ENCODE measurements around the gene RBM12. TPM values are rescaled to one million over a fixed set of nuclear protein-coding genes. Genes with fewer than 3 reads are reported as not detected.

Gene RBM12
- total RNA-seq, 1 experiment from 2014 or later, result 100 TPM

- Histone ChIP-seq H3K4me1 (ENCODE audit: control insufficient read depth, insufficient read depth, low read length) (no peaks in the 10 kb centered on the region), H3K4me3 (ENCODE audit: low read depth in 2 of 2, low read length in 2 of 2) (no peak overlapping the region), H3K27me3 (ENCODE audit: control insufficient read depth, insufficient read depth, low read length) (no peaks in the 10 kb centered on the region), H3K36me3 (ENCODE audit: control insufficient read depth, insufficient read depth, low read length) (no peaks in the 10 kb centered on the region), H3K27ac (ENCODE audit: low read length) (no peak overlapping the region), H3K9me3 (ENCODE audit: control insufficient read depth, insufficient read depth, low read depth, low read length) (no peaks in the 10 kb centered on the region)
- ChIA-PET CTCF (no interaction called here), POLR2A (no interaction called here)
- in situ Hi-C loops (cut with HindIII; ENCODE audit: low pct_unique_long_range_greater_than_20kb, low sequenced_read_pairs) (no loop called here), intact Hi-C loops (cut with micrococcal nuclease; ENCODE audit: unreplicated experiment) (no loop called here)
- ATAC-seq (no peak), DNase-seq (ENCODE audit: low read depth, low spot score) (no peak)
- TF ChIP-seq TCF7L2 (IDR thresholded peaks at IDR 0.05; ENCODE audit: low read depth, low read length) (no peak), REST (IDR thresholded peaks at IDR 0.05; ENCODE audit: insufficient read depth in 1 of 2, low read depth in 2 of 2, low read length in 1 of 2) (no peak), SIN3A (IDR thresholded peaks at IDR 0.05; ENCODE audit: borderline replicate concordance, insufficient read depth, low read depth, low read length) (no peak), CTCF (IDR thresholded peaks at IDR 0.05) (no peak), POLR2AphosphoS5 (IDR thresholded peaks at IDR 0.05; ENCODE audit: low read depth, low read length) (no peak)
- no TSS peak for BruUV-seq (replicated peaks)
Measured at GRCh38 chr20:35601990-35602389, 62.7 kb downstream of the RBM12 start.

- H3K9me3 ChIP-seq (ENCODE audit: control insufficient read depth, insufficient read depth, low read depth, low read length), result no peaks in the 10 kb centered on the region
- H3K4me3 ChIP-seq (ENCODE audit: low read depth in 2 of 2, low read length in 2 of 2), result no peak overlapping the region
- ChIA-PET POLR2A (no interaction called here), CTCF (no interaction called here)
- DNase-seq (ENCODE audit: low read depth, low spot score), result no peak
- intact Hi-C loops (cut with micrococcal nuclease; ENCODE audit: unreplicated experiment) (no loop called here), in situ Hi-C loops (cut with HindIII; ENCODE audit: low pct_unique_long_range_greater_than_20kb, low sequenced_read_pairs) (no loop called here)
- no peak for TF ChIP-seq CTCF (IDR thresholded peaks at IDR 0.05)
- no peak for TF ChIP-seq TCF7L2 (IDR thresholded peaks at IDR 0.05; ENCODE audit: low read depth, low read length)
- TF ChIP-seq REST (IDR thresholded peaks at IDR 0.05; ENCODE audit: insufficient read depth in 1 of 2, low read depth in 2 of 2, low read length in 1 of 2), result no peak
- no peak for TF ChIP-seq POLR2AphosphoS5 (IDR thresholded peaks at IDR 0.05; ENCODE audit: low read depth, low read length)
- no peak for TF ChIP-seq SIN3A (IDR thresholded peaks at IDR 0.05; ENCODE audit: borderline replicate concordance, insufficient read depth, low read depth, low read length)
- H3K27ac ChIP-seq (ENCODE audit: low read length), result no peak overlapping the region
- no peaks in the 10 kb centered on the region for H3K36me3 ChIP-seq (ENCODE audit: control insufficient read depth, insufficient read depth, low read length)
- no TSS peak for BruUV-seq (replicated peaks)
- no peaks in the 10 kb centered on the region for H3K27me3 ChIP-seq (ENCODE audit: control insufficient read depth, insufficient read depth, low read length)
- ATAC-seq, result no peak
- no peaks in the 10 kb centered on the region for H3K4me1 ChIP-seq (ENCODE audit: control insufficient read depth, insufficient read depth, low read length)
Measured at GRCh38 chr20:35600993-35601973, 63.4 kb downstream of the RBM12 start.
